HG02981 (cell line): Measurements from ENCODE around the gene SLC9C1.

Experiments
- ATAC-seq: cut with Tn5 transposase; IDR thresholded peaks from one replicate; pipeline ENCODE4 v1.9.1; 2021; ENCODE audit warnings: mild to moderate bottlenecking, moderate library complexity; ENCODE audit not compliant: unreplicated experiment

SLC9C1 gene

DNA sequence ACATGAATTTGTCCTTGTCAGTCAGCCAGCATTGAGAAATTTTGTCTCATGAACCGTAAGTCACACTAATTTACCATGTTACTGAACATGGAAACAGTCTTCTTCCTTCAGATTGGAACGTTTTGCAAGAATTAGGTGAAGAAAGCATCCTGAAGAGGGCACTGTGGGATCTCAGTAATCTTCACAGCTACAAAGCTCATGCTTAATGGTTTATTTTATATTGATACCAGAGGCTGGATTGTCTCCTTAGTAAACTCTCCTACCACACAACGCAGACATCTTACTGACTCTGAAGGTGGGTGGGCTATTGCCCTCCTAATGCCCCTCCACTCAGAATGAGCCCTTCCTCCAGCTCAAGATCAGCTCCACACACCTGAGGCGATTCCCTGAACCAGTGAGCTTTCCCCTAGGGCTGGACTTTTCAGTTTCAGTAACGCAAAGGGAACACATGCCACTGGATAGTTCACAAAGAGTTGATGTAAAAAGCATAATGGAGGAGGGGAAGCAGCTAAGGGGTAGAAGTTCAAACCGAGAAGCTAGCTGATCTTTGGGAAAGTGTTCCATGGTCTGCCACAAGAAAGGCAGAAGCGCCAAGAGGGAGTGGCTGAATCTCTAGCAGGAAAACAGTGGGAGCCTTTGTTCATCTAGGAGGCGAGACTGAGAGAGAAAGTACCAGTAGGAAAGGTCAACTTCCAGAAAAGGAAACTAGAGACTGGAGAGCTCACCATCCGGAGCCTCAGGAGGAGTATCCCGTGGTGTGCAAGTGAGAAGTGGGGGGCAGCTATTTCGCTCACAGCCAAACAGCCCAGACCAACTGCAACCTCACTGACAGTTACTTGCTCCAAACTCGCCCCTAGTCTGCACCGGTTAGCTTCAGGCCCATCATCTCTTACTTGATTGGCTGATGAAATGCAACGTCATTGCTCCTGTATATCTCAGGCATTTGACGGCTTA is at the start of gene SLC9C1:
TSS of gene SLC9C1 (minus strand) at position 849 of the 954 bp plus-strand sequence. CDS start 7,425 bp downstream, outside the sequence.
- peak; percentile 53 for ATAC-seq

DNA sequence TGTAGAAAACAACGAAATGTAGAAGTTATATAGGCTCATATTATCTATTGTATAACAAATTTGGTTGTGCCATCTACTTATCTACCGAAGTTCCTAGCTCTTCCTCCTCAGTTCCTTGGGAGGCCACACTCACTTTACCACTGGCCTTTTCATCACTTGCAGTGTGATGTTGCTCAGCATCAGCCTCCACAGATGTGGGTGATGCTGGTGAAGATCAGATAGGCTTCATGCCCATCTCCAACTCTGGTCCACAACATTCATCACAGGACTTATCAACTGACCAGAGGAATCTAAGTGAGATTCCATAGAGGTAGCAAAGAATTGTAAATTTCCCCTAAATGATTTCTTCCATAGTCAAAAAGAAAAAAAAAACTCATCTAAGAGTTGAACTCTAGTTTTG is 47.4 kb upstream of the SLC9C1 start:
- ATAC-seq = no peak

DNA sequence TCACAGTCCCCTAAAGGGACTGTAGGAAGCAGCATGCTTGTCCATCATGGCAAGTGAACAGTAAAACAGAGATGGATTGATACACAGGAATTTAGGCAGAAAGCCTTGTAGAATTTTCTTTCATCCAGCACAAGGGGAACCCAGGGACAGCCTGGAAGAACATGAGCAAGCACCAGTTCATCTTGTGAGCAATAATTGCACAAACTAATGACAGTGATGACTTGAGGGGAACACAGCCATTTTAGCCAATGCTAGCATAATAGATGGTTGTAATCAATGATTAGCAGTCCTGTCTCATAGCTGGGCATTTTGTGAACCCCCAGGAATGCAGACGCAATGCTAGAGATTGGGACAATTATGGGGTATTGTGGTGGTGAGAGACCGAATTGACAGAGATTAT is 45.6 kb upstream of the SLC9C1 start:
- no peak for ATAC-seq

DNA sequence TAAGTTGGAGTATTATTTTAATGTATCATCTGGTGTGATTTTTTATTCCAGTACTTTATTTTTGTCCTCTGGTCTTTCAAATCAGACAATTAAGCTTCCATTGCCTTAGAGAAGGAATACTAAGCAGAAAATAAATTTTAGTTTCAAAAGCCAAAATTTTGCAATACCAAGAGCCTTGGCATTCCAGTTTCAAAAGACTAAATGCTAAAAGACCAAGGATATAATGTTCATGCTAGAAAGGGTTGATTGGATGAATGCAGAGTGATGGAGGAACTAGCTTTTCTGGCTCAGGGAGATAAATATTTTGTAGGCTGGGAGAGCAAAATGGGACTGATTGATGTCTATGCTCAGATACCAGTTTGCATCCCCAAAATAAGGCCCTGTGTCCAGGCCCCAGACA is 45.1 kb upstream of the SLC9C1 start:
- no peak for ATAC-seq

DNA sequence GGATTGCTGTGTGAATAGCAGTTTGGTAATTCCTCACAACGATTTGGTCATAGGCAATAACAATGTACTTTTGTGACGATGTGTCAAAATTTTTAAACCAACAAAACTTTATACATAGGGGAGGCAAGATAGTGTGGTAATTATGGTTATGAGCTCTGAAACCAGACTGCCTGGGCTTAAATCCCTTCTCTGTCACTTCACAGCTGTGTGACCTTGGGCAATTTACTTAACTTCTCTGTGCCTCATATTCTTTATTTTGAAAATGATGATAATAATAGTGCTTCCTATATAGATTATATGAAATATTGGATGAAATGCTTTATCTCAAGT is 44.7 kb upstream of the SLC9C1 start:
- ATAC-seq = no peak

DNA sequence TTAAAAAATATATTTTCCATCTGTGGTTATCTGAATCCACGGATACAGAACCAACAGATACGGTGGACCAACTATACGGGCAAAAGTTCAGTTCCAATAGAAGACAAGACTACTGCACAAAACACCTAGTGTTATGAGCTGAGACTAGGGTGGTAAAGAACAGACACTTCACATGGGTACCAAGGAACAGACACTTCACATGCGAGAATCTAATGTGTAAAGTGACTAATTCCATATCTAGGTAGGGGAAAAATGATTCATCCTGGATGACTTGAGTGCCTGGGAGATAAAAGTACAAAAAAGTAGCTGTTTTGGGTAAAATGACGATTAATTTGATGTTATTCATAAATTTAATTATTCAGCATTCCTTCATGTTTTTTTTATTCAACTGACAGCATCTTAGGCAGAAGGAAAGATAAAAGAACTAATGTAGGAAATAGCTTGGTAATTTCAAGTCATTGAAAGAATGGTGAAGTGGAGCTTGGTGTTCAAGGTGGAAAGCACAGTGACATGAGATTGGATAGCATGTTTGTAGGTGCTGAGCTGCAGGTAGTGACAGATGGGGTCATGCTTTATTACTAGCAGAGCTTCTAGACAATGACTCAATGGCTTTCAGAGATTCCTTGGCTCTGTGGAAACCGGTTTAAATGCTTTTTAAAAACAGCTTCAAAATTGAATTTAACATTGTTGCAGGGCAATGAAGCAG is 44.2 kb upstream of the SLC9C1 start:
- no peak for ATAC-seq

DNA sequence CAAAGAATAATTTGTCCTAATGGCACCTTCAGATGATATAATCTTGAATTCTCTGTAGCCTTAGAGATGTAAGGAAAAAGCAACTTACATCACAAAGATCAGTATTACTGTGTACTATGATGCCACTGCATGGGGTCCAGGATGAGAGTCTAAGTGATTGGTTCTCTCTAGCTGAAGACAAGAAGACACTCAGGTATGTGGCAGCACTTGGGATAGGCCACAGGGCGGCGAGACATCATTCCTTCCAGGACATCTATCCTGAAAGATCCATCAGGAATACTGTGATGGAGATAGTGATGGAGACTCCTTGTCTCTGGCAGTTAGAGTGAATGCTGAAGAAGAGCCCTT is 41.4 kb upstream of the SLC9C1 start:
- no peak for ATAC-seq

DNA sequence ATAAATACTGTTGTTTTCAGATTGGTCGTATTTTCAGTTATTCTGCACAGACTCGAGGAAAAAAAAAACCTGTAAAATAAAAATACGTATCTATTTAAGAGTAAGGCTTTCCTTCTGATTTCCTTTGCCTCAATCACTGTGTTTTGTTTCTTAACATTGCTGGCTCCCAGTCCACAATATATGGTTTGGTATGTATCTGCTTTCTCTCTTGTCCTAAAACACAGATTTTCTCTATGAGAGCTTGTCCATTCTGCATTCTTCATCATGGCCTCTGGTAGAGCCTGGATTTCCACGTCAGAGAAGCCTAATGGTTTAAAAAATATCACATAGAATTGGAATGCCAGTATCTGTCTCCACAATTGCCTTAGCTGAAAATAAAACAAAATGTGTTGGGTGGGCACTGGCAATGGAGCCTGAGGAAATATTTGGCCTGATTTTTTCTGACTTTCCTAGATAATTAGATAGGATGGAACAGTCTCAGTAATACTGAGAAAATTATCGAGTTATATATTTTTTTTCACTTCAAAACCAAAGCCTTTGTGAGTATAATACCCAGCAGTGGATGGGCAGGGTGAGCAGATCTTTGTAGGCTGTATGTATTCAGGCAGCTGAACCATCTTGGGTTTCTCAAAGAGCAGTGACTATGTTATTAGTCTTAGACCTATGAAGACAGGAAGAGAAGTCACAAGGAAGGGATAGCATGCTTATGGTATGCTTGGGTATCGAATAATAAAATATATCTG is 40.8 kb upstream of the SLC9C1 start:
- no peak for ATAC-seq

DNA sequence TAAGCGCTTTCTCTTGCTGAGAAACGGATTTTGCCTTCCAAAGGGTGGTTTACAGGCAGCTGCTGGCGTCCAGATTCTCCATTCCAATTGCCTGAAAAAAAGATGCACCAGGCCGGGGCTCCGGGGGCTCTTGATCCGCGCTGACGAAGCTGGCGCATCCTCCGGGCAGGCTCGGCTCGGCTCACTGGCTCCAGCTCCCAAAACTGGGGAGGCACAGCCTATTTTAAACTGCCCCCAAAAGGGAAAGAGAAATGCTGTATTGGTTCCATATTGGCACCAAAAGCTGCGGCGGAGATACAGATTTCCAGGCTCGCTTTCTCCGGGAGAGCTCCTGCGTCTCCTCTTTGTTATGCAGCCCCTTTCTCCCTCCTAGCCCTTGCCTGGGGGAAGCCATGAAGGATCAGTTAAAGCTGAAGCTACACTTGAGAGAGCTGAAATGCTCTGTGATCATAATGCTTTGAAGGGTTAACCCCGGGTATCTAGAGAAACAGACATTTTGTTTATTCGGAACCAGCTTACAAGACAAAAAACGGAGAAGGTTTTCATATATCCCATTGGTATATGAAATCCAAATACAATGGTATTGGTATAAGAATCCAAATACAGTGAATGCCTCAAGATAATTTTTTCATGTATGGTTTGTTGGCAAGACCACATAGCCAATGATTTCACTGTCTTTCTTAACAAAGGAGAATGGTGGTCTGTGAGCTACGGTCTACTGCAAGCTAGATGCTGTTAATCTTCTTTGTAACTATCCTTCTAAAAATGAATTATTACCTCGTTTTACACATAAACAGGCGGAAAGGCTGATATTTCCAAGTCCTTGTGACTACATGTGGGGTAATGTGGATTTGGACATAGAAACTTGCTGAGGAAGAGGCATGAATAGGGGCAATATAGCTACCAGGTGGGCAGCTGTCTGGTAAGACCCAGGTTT is 39.6 kb upstream of the SLC9C1 start:
- peak; percentile 42 for ATAC-seq

DNA sequence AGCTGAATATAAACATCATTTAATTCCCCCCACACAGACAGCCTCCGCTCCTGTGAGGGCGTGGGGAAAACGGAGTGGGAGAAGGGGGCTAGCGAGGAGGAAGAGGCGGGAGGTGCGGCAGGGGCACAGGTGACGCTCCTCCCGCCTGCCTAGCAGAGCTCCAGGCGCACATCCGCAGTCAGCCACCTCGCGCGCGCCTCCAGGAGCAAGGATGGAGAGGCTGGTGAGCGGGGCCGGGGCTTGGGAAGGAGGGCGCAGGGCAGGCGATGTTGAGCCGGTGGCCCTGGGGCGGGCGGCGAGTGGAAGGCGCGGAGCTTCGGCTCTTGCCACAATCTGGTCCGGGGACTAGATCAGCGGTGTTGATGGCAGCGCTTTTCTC is 39.0 kb upstream of the SLC9C1 start, which contains the start of gene CD200:
TSS of gene CD200 (plus strand) at position 155 of the 379 bp plus-strand sequence. CDS start at position 212, 57 bp downstream.
- peak; percentile 44 for ATAC-seq

DNA sequence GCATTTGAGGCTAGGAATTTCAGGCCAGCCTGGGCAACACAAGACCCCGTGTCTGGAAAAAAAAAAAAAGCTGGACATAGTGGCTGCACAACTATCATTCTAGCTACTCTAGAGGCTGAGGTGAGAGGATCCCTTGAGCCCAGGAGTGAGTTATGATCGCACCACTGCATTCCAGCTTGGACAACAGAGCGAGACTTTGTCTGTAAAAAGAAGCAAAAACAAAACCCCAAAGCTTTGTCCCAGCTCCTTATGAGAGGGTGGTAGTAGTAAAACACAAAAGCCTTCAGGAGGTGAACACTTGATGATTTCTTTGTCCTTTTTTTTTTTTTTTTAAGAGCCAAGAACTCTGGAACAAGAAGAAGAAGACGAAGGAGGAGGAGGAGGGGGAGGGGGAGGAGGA is 37.8 kb upstream of the SLC9C1 start:
- no peak for ATAC-seq

DNA sequence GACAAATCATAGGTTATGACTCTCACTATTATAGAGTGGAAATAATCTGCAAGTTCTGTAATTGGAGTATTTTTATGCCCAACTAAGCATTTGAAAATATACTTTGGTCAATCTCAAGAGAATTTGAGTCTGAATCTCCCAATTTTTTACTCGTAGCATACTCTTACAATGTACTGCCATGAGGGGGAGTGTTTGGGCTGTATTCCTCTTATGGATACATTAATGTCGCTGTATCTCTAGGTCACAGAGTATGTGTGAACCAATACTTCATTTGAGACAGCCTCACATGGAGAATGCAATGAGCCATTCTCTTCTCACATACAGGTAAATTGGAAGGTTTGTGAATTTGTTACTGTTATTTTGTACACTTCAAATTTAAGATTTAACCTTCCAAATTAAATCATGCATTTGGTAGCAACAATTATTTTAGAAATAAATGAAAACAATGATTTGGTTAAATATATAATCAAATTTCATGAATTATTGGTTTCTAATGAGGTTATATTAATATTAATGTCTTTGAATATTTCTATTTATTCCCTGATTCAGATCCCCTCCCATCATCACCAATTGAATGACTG is 33.4 kb upstream of the SLC9C1 start:
- peak; percentile 95 for ATAC-seq

DNA sequence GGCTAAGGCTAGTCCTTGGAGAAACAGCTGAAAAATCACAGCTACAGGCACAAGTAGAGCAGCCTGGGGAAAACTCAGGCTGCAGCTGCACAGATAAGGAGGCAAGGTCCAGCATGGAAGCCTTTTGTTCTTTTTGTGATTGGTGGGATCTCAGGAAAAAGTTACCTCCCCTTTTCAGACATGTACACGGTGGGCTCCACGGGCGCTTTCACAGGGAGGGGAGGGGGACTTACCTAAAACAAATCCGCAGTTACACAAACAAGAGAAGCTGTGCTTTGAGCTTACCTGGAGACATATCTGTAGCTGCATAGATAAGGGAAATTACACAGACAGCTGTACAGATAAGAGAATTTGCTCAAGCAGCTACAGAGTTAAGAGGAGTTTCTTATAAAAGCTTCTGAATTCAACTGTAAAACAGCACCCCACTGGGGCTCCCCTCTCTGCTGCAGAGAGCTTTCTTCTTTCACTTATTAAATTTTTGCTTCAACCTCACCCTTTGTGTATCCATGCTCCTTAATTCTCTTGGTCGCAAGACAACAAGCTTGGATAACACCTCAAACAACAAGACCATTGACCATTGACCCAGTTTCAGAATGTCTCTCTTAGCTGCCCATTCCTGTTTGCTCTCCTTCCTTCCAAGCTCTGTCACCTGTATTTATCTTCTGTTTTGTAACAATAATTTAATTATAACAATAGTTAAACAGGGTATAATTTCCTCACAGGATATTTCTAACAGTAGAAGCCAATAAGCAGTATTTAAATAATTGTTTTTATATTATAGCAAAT is 28.0 kb upstream of the SLC9C1 start:
- no peak for ATAC-seq

DNA sequence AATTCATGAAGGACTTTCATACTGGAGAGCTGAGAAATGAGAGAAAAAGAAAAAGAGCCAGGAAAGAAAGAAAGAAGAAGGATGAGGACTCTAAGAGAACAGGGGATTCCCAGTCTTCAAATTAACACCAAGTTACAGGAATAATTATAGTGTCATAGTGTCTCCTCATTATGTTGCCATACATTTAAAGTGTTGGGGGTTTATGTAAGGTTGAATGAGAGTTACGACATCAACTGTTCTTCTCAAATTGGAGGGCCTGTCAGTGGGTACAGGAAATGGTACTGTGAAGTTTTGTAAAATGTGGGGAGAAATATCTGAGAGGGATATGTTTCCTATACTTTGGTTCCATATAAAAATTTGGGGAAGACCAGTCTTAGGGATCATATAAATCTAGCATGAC is 26.7 kb upstream of the SLC9C1 start:
- ATAC-seq = no peak

DNA sequence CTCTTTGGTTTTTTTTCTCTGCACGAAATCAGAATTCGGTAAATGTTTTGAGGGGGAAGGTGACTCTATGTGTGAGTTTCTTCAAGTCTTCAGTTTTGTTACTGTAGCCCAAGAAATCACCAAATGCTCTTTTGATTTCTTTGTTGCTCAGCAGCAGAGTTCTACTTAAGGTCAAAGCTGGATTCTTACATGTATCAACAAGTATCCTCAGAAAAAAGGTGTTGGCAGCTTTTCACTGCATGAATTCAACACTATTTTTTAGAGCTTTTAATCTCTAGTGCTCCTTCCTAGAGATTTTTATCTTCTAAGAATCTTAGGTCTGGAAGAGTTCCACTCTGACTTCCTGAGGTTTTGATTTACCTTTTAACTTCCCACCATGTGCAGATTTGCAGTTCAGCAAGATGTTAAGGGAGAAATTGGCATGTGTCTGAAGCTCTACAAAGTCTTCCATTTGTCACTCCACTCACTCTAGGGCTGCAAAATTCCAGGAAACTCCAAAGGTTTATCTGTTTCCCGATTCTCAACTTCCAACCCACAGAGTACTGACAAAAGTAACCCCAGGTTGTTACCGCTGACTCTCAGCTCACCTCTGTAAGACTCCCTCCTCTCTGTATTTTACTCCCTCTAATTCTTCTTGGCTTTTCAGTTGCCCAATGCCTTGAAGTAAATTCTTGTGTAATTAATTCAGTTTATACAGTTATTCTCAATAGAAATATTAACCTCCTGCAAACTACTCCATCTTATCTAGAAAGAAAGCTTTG is 25.7 kb upstream of the SLC9C1 start:
- no peak for ATAC-seq

DNA sequence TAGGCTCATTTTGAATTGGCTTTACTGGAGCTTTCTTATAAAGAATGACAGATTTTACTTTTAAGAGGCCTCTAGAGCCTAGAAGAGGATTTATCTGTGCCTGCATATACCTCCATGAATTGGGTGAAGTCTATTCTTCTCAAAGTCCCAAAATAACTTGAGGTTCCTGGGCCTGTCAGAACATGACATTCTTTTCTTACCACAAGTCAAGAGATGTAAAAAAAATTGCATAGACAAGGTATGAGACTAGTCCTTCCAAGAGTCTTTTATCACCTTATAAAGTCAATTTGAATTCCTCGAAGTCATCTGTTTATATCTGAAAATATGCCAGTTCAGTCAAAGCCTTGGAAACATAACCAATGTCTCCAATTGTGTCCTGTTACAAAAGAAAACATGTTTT is 21.8 kb upstream of the SLC9C1 start:
- ATAC-seq = no peak

DNA sequence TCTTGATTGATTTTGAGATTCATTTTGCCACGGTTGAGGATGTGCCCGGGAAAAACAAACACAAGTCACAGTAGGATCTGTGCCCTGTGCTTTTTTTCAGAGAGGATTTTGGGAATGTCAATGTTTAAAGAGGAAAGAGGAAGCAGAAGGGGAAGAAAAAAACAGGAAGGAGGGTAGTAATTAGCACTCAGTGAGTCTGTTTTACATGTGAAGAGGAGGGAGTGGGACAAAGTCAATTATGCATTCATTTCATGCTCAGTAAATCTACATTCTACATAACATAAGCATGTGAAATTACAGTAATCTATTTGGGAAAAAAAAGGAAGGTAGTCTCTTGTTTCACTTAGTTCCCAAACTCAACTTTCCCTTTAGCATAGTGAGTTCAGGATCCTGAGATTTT is 20.6 kb upstream of the SLC9C1 start:
- no peak for ATAC-seq

DNA sequence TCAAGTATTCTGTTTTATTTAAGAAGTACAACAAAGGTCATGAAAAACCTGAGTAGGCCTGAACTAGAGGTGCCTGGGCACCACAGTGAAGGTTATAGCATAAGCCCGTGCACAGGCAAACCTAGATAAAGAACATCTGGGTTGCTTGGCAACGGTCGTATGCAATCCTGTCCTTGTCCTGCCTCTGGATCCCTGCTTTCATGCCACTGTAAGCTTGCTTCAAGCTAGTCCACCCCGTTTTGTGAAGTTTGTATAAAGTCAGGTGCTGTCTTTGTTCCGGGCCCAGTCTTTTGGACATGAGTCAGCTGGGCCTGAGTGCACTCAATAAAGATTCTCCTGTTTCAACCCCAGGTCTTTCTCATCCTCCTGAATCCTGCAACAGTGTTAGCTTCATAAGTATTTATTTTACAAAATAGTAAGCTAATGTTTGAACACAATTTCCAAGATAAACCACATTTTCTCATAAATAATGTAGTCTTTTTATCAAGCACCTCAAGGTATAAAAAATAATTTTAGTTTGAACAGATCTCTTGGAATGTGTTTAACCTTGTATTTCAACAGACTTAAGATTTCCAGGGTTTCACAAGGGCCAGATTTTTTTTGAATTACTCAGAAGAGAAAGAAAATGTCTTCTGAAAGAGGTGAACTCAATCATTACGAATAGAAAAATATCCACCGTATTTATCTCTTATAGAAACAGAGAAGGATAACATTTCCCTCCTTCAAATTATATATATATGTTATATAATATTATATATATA is 14.3 kb upstream of the SLC9C1 start:
- no peak for ATAC-seq
